22Rv1 (cell line): ENCODE results near the gene DGKI.

ENCODE experiments used
- CTCF ChIP-seq: fragments of 450-650 bp; IDR thresholded peaks from 2 replicates; pipeline ENCODE4 v1.5.1; 2017; ENCODE audit warnings: mild to moderate bottlenecking
- ZFX ChIP-seq: fragments of 450-650 bp; IDR thresholded peaks from 2 replicates; pipeline ENCODE4 v1.6.1; 2017; ENCODE audit warnings: antibody characterized with exemption, borderline replicate concordance

DNA sequence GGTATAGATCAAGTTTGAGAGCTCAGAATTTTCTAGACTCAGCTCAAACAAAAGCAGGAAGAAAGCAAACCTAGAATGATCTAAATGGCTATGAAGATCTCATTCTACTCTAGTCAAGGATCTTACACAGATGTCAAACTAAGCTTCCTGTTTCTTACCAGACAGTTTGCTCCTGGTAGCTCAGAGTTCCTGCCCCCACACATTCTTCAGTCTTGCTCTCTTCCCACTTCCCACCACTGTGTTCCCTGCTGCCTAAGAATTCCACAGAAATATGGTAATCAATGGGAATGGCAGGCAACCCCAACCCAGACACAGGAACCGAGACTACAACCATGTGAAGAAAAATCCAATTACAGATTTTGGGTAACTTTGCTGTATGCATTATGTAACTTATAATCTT is 369.8 kb downstream of the DGKI start:
- TF ChIP-seq CTCF: no peak
- TF ChIP-seq ZFX: no peak
